Neuronal stem cell (in vitro differentiated cells): ENCODE results near the gene DSCAM.

ENCODE experiments used
- DNase-seq: peaks from one replicate; pipeline ENCODE4 v3.0.0-alpha.2; 2013; ENCODE audit warnings: low spot score
- H2AFZ ChIP-seq: one replicate; pipeline ENCODE4 v1.6.1; 2013; ENCODE audit warnings: mild to moderate bottlenecking, low read length, inconsistent platforms
- H2AK5ac ChIP-seq: 2 replicates; pipeline ENCODE4 v1.6.1; 2013; ENCODE audit warnings: low read depth, mild to moderate bottlenecking, inconsistent platforms, low read length, moderate library complexity, mixed read lengths
- H2BK120ac ChIP-seq: 2 replicates; pipeline ENCODE4 v1.6.1; 2013; ENCODE audit warnings: low read depth, mild to moderate bottlenecking, inconsistent platforms, low read length, moderate library complexity, mixed read lengths
- H2BK12ac ChIP-seq: one replicate; pipeline ENCODE4 v1.6.1; 2013; ENCODE audit warnings: low read length, inconsistent platforms
- H2BK15ac ChIP-seq: 2 replicates; pipeline ENCODE4 v1.6.1; 2013; ENCODE audit warnings: mild to moderate bottlenecking, low read length, inconsistent platforms, mixed read lengths
- H2BK5ac ChIP-seq: one replicate; pipeline ENCODE4 v1.6.1; 2013; ENCODE audit warnings: inconsistent platforms, mild to moderate bottlenecking, low read length, moderate library complexity
- H3K14ac ChIP-seq: one replicate; pipeline ENCODE4 v1.6.1; 2013; ENCODE audit warnings: low read length, inconsistent platforms
- H3K18ac ChIP-seq: 2 replicates; pipeline ENCODE4 v1.6.1; 2013; ENCODE audit warnings: low read length, inconsistent platforms
- H3K23ac ChIP-seq: 2 replicates; pipeline ENCODE4 v1.6.1; 2013; ENCODE audit warnings: low read depth, mild to moderate bottlenecking, mixed read lengths, low read length, inconsistent platforms; ENCODE audit not compliant: poor library complexity
- H3K27ac ChIP-seq: replicated peaks from 3 replicates; pipeline ENCODE4 v1.5.1; 2013; ENCODE audit warnings: low read length, inconsistent platforms
- H3K27me3 ChIP-seq, 3 experiments: 2 replicates each; pipeline ENCODE4 v1.6.1; 2013; ENCODE audit warnings: low read length in 3 of 3, mild to moderate bottlenecking in 2 of 3, inconsistent platforms in 1 of 3, low read depth in 1 of 3, mixed read lengths in 1 of 3, moderate library complexity in 1 of 3; ENCODE audit not compliant: control insufficient read depth in 3 of 3, insufficient read depth in 3 of 3
- H3K36me3 ChIP-seq, 2 donors: replicated peaks in 1 of 2; 2 replicates each; pipeline ENCODE4 v1.6.1; 2013; ENCODE audit warnings: low read length in 2 of 2; ENCODE audit not compliant: control insufficient read depth in 2 of 2, insufficient read depth in 2 of 2
- H3K4ac ChIP-seq: 2 replicates; pipeline ENCODE4 v1.6.1; 2013; ENCODE audit warnings: inconsistent platforms, mild to moderate bottlenecking, low read length, moderate library complexity
- H3K4me1 ChIP-seq, 2 donors: 1 replicate in 1 of 2; 2 replicates in 1 of 2; pipeline ENCODE4 v1.6.1; 2013; ENCODE audit warnings: low read length in 2 of 2, low read depth in 1 of 2; ENCODE audit not compliant: control insufficient read depth in 2 of 2, insufficient read depth in 1 of 2
- H3K4me2 ChIP-seq: one replicate; pipeline ENCODE4 v1.6.1; 2013; ENCODE audit warnings: mild to moderate bottlenecking, low read length, inconsistent platforms; ENCODE audit not compliant: insufficient read depth, poor library complexity, severe bottlenecking
- H3K4me3 ChIP-seq, 2 donors: 2 replicates each; pipeline ENCODE4 v1.5.1; 2013; ENCODE audit warnings: low read length in 2 of 2, mild to moderate bottlenecking in 2 of 2, inconsistent platforms in 1 of 2, moderate library complexity in 1 of 2
- H3K79me1 ChIP-seq: one replicate; pipeline ENCODE4 v1.6.1; 2013; ENCODE audit warnings: low read depth, mild to moderate bottlenecking, inconsistent platforms, low read length, moderate library complexity
- H3K9ac ChIP-seq: one replicate; pipeline ENCODE4 v1.6.1; 2013; ENCODE audit warnings: mild to moderate bottlenecking, low read depth, low read length, inconsistent platforms; ENCODE audit not compliant: poor library complexity
- H3K9me3 ChIP-seq, 2 donors: replicated peaks in 1 of 2; 2 replicates each; pipeline versions ENCODE3 to v1.6.1; 2013; ENCODE audit warnings: low read length in 2 of 2, mild to moderate bottlenecking in 2 of 2, inconsistent platforms in 1 of 2, low read depth in 1 of 2, mixed read lengths in 1 of 2, moderate library complexity in 1 of 2; ENCODE audit not compliant: control insufficient read depth in 2 of 2, insufficient read depth in 1 of 2
- H4K8ac ChIP-seq: one replicate; pipeline ENCODE4 v1.6.1; 2013; ENCODE audit warnings: low read depth, mild to moderate bottlenecking, inconsistent platforms, low read length, moderate library complexity
- H4K91ac ChIP-seq: one replicate; pipeline ENCODE4 v1.6.1; 2013; ENCODE audit warnings: low read length, low read depth, mild to moderate bottlenecking, inconsistent platforms; ENCODE audit not compliant: poor library complexity
- WGBS, 2 donors: extraction: QIAGEN DNeasy Blood & Tissue Kit; methylation state at CpG; one replicate each; pipeline ENCODE4 v1.1.7; 2013; ENCODE audit warnings: missing lambda C conversion rate in 2 of 2, mixed read lengths in 1 of 2; ENCODE audit not compliant: insufficient read length in 2 of 2, insufficient replicate concordance in 1 of 2; ENCODE audit errors: extremely low coverage in 2 of 2; 5-methylcytosine and 5-hydroxymethylcytosine counted together

Gene DSCAM

GRCh38 chr21:40833184-40833583 is 13.8 kb downstream of the DSCAM start:
- H2BK120ac ChIP-seq = no peak overlapping the region
- no peak overlapping the region for H2BK5ac ChIP-seq
- no peak overlapping the region for H4K91ac ChIP-seq
- no peak overlapping the region for H3K14ac ChIP-seq
- no peak overlapping the region for H3K18ac ChIP-seq
- H3K27me3 ChIP-seq = no peaks in the 10 kb centered on the region
- no peaks in the 10 kb centered on the region for H3K79me1 ChIP-seq
- H2AFZ ChIP-seq = no peak overlapping the region
- no peak overlapping the region for H3K27ac ChIP-seq
- DNase-seq = no peak
- no peak overlapping the region for H3K4me3 ChIP-seq
- no peak overlapping the region for H3K4me2 ChIP-seq
- H3K9ac ChIP-seq = no peak overlapping the region
- H3K23ac ChIP-seq = no peak overlapping the region
- no peak overlapping the region for H4K8ac ChIP-seq
- no peak overlapping the region for H2BK12ac ChIP-seq
- H3K4me1 ChIP-seq = no peaks in the 10 kb centered on the region
- WGBS, 2 donors = no CpG with 5 or more reads among the region's 6 CpGs
- H2AK5ac ChIP-seq = no peak overlapping the region
- no peaks in the 10 kb centered on the region for H3K36me3 ChIP-seq
- no peaks in the 10 kb centered on the region for H3K9me3 ChIP-seq
- no peak overlapping the region for H3K4ac ChIP-seq
- H2BK15ac ChIP-seq = no peak overlapping the region

GRCh38 chr21:40832316-40832715 is 14.6 kb downstream of the DSCAM start:
- H3K23ac ChIP-seq = no peak overlapping the region
- H2BK12ac ChIP-seq = no peak overlapping the region
- no peak overlapping the region for H4K8ac ChIP-seq
- no peak overlapping the region for H3K4me3 ChIP-seq
- no peak overlapping the region for H2AFZ ChIP-seq
- no peaks in the 10 kb centered on the region for H3K9me3 ChIP-seq
- H4K91ac ChIP-seq = no peak overlapping the region
- no peak overlapping the region for H3K4ac ChIP-seq
- no peak overlapping the region for H3K4me2 ChIP-seq
- H3K9ac ChIP-seq = no peak overlapping the region
- no peaks in the 10 kb centered on the region for H3K79me1 ChIP-seq
- H3K14ac ChIP-seq = no peak overlapping the region
- H3K36me3 ChIP-seq = no peaks in the 10 kb centered on the region
- no peak overlapping the region for H3K27ac ChIP-seq
- H3K27me3 ChIP-seq = no peaks in the 10 kb centered on the region
- no peaks in the 10 kb centered on the region for H3K4me1 ChIP-seq
- no CpG with 5 or more reads among the region's 6 CpGs for WGBS, 2 donors
- H3K18ac ChIP-seq = no peak overlapping the region
- H2BK5ac ChIP-seq = no peak overlapping the region
- H2BK120ac ChIP-seq = no peak overlapping the region
- DNase-seq = no peak
- H2AK5ac ChIP-seq = no peak overlapping the region
- no peak overlapping the region for H2BK15ac ChIP-seq

- Histone ChIP-seq H4K91ac (no peak overlapping the region), H3K4ac (no peak overlapping the region), H2AFZ (no peak overlapping the region), H3K9ac (no peak overlapping the region), H2AK5ac (no peak overlapping the region), H3K23ac (no peak overlapping the region), H3K79me1 (no peaks in the 10 kb centered on the region), H3K14ac (no peak overlapping the region), H2BK15ac (no peak overlapping the region), H3K27me3 (no peaks in the 10 kb centered on the region), H2BK12ac (no peak overlapping the region), H3K36me3 (no peaks in the 10 kb centered on the region), H3K4me1 (no peaks in the 10 kb centered on the region), H3K9me3 (no peaks in the 10 kb centered on the region), H3K27ac (no peak overlapping the region), H3K4me2 (no peak overlapping the region), H4K8ac (no peak overlapping the region), H3K18ac (no peak overlapping the region), H3K4me3 (no peak overlapping the region), H2BK5ac (no peak overlapping the region), H2BK120ac (no peak overlapping the region)
- DNase-seq = no peak
- no CpG with 5 or more reads among the region's 4 CpGs for WGBS, 2 donors
These were observed 16.1 kb downstream of the DSCAM start for GRCh38 chr21:40830836-40831235.

- H4K91ac ChIP-seq = no peak overlapping the region
- H3K27ac ChIP-seq = no peak overlapping the region
- no CpG with 5 or more reads among the region's 2 CpGs for WGBS, 2 donors
- no peak overlapping the region for H2BK5ac ChIP-seq
- H2BK15ac ChIP-seq = no peak overlapping the region
- DNase-seq = no peak
- H2AFZ ChIP-seq = no peak overlapping the region
- no peak overlapping the region for H3K23ac ChIP-seq
- no peak overlapping the region for H4K8ac ChIP-seq
- H2BK120ac ChIP-seq = no peak overlapping the region
- no peak overlapping the region for H3K4me2 ChIP-seq
- H2BK12ac ChIP-seq = no peak overlapping the region
- H3K4me3 ChIP-seq = no peak overlapping the region
- H2AK5ac ChIP-seq = no peak overlapping the region
- no peak overlapping the region for H3K4ac ChIP-seq
- H3K14ac ChIP-seq = no peak overlapping the region
- no peaks in the 10 kb centered on the region for H3K36me3 ChIP-seq
- no peaks in the 10 kb centered on the region for H3K79me1 ChIP-seq
- H3K18ac ChIP-seq = no peak overlapping the region
- no peaks in the 10 kb centered on the region for H3K4me1 ChIP-seq
- no peaks in the 10 kb centered on the region for H3K9me3 ChIP-seq
- no peak overlapping the region for H3K9ac ChIP-seq
- H3K27me3 ChIP-seq = no peaks in the 10 kb centered on the region
These were observed 17.2 kb downstream of the DSCAM start for GRCh38 chr21:40829791-40830190.
